Measurements from ENCODE around the gene COLQ.
A peak's percentile ranks its signal among the peaks of the same experiment; 100 is the strongest.
"Not testable (repeated sequence)": the region's sequence is repeated elsewhere in the genome, so short reads cannot be mapped to it uniquely, and the experiment has no call there.

Gene COLQ

GRCh38 chr3:15521573-15521965 is at the start of gene COLQ:
Gene COLQ (minus strand): TSS chr3:15521706. CDS start chr3:15521625, 81 bp downstream.
- no peak for DNase-seq

GRCh38 chr3:15563190-15563589 is 41.7 kb upstream of the COLQ start:
- no peak for DNase-seq

GRCh38 chr3:15562560-15562959 is 41.1 kb upstream of the COLQ start:
- no peak for DNase-seq

GRCh38 chr3:15558581-15558980 is 37.1 kb upstream of the COLQ start:
- DNase-seq, result no peak

GRCh38 chr3:15557511-15557946 is 36.0 kb upstream of the COLQ start:
- peak; percentile 42 for DNase-seq

GRCh38 chr3:15556512-15556911 is 35.0 kb upstream of the COLQ start:
- DNase-seq, result no peak

- no peak for DNase-seq
Observed at GRCh38 chr3:15553749-15554148, 32.2 kb upstream of the COLQ start.

GRCh38 chr3:15551902-15552301 is 30.4 kb upstream of the COLQ start:
- DNase-seq, result no peak

- no peak for DNase-seq
Observed at GRCh38 chr3:15549846-15550245, 28.3 kb upstream of the COLQ start.

- no peak for DNase-seq
Observed at GRCh38 chr3:15542614-15543013, 21.1 kb upstream of the COLQ start.

GRCh38 chr3:15541371-15541770 is 19.9 kb upstream of the COLQ start:
- no peak for DNase-seq

- no peak for DNase-seq
Observed at GRCh38 chr3:15539066-15539465, 17.6 kb upstream of the COLQ start.

- DNase-seq, result no peak
Observed at GRCh38 chr3:15538345-15538744, 16.8 kb upstream of the COLQ start.

GRCh38 chr3:15536856-15537255 is 15.3 kb upstream of the COLQ start:
- no peak for DNase-seq

GRCh38 chr3:15535732-15536131 is 14.2 kb upstream of the COLQ start:
- peak; percentile 43 for DNase-seq

- DNase-seq, result not testable (repeated sequence)
Observed at GRCh38 chr3:15532614-15533013, 11.1 kb upstream of the COLQ start.

- no peak for DNase-seq
Observed at GRCh38 chr3:15531346-15531745, 9.8 kb upstream of the COLQ start.

GRCh38 chr3:15528854-15529537 is 7.5 kb upstream of the COLQ start:
- DNase-seq, result no peak

- DNase-seq, result no peak
Observed at GRCh38 chr3:15527031-15527459, 5.5 kb upstream of the COLQ start.

GRCh38 chr3:15525790-15526189 is 4.3 kb upstream of the COLQ start:
- no peak for DNase-seq

GRCh38 chr3:15523660-15524417 is 2.3 kb upstream of the COLQ start:
- DNase-seq, result no peak

- DNase-seq, result no peak
Observed at GRCh38 chr3:15522016-15522415, 510 bp upstream of the COLQ start.

GRCh38 chr3:15520804-15521572 is 518 bp downstream of the COLQ start:
- DNase-seq, result no peak

- no peak for DNase-seq
Observed at GRCh38 chr3:15520185-15520584, 1.3 kb downstream of the COLQ start.
